Measurements from ENCODE around the gene EGFR. TPM values are rescaled to one million over a fixed set of nuclear protein-coding genes. Genes with fewer than 3 reads are reported as not detected.

EGFR gene
- total RNA-seq, 2 donors from 2014 or later = 54.8 to 56.7 TPM

- no peaks in the 10 kb centered on the region for H3K9me3 ChIP-seq
- peaks cover 14 to 18% of the 10 kb centered on the region in 2 donors for H3K4me1 ChIP-seq (ENCODE audit: control insufficient read depth in 1 of 2, low read depth in 2 of 2)
- DNase-seq (ENCODE audit: low spot score) (no peak), ATAC-seq (ENCODE audit: insufficient number of reproducible peaks, low FRiP score, low read depth) (no peak)
- H3K27ac ChIP-seq = peak overlapping the region in 1 of 2 donors; percentile 2
- TF ChIP-seq, protein P1, sequence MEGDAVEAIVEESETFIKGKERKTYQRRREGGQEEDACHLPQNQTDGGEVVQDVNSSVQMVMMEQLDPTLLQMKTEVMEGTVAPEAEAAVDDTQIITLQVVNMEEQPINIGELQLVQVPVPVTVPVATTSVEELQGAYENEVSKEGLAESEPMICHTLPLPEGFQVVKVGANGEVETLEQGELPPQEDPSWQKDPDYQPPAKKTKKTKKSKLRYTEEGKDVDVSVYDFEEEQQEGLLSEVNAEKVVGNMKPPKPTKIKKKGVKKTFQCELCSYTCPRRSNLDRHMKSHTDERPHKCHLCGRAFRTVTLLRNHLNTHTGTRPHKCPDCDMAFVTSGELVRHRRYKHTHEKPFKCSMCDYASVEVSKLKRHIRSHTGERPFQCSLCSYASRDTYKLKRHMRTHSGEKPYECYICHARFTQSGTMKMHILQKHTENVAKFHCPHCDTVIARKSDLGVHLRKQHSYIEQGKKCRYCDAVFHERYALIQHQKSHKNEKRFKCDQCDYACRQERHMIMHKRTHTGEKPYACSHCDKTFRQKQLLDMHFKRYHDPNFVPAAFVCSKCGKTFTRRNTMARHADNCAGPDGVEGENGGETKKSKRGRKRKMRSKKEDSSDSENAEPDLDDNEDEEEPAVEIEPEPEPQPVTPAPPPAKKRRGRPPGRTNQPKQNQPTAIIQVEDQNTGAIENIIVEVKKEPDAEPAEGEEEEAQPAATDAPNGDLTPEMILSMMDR (IDR thresholded peaks at IDR 0.05) = no peak
- H3K4me3 ChIP-seq = no peak overlapping the region
- no peaks in the 10 kb centered on the region for H3K36me3 ChIP-seq
- H3K27me3 ChIP-seq (replicated peaks; ENCODE audit: insufficient read depth) = no peaks in the 10 kb centered on the region
Measured at GRCh38 chr7:55081472-55082227, 62.8 kb downstream of the EGFR start.

DNA sequence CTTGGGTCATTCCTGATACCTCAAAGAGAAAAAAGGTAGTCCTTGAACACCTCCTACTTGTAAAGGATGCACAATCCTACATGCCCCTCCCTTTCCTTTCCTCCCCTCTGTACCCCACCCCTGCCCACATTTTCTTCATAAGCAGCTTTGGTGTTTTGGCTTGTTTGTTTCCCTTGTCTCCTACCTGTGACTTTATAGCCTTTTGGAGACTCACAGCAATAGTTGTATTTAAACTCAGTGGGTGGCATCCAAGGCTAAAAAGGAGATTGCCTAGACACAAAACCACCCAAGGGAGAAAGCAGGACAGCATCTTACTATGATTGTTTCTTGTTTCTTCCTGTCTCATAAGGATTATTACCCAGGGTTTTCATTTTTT lies 63.4 kb downstream of the EGFR start:
- Histone ChIP-seq H3K36me3 (no peaks in the 10 kb centered on the region), H3K27ac (peak overlapping the region in 1 of 2 donors; percentile 2), H3K9me3 (no peaks in the 10 kb centered on the region), H3K4me3 (no peak overlapping the region), H3K27me3 (replicated peaks; ENCODE audit: insufficient read depth) (no peaks in the 10 kb centered on the region), H3K4me1 (ENCODE audit: control insufficient read depth in 1 of 2, low read depth in 2 of 2) (peaks cover 15 to 19% of the 10 kb centered on the region in 2 donors)
- no peak for DNase-seq (ENCODE audit: low spot score)
- no peak for ATAC-seq (ENCODE audit: insufficient number of reproducible peaks, low FRiP score, low read depth)
- TF ChIP-seq, protein P1 (IDR thresholded peaks at IDR 0.05) = no peak

- TF ChIP-seq, protein P1 (IDR thresholded peaks at IDR 0.05) = no peak
- ATAC-seq (ENCODE audit: insufficient number of reproducible peaks, low FRiP score, low read depth) (no peak), DNase-seq (ENCODE audit: low spot score) (no peak)
- Histone ChIP-seq H3K4me3 (no peak overlapping the region), H3K27me3 (replicated peaks; ENCODE audit: insufficient read depth) (no peaks in the 10 kb centered on the region), H3K27ac (no peak overlapping the region), H3K9me3 (no peaks in the 10 kb centered on the region), H3K36me3 (no peaks in the 10 kb centered on the region), H3K4me1 (ENCODE audit: control insufficient read depth in 1 of 2, low read depth in 2 of 2) (peaks cover 21 to 24% of the 10 kb centered on the region in 2 donors)
Measured at GRCh38 chr7:55083206-55083605, 64.4 kb downstream of the EGFR start.

DNA sequence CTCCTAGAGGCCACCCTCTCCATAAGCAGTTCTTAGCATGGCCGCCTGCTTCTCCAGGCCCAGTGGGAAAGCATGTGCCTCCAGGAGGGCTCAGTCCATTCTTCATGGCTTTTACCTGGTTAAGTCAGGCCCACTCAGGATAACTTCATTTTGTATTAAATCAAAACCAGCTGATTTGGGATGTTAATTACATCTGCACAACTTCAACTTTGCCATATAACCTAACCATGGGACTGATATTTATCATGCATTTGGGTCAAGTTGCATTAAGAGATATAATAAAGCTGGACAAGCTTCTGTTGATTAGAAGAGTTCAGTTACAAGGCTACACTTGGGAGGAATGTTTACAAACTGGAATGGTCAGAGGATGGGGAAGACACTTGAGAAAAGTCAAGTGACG lies 65.5 kb downstream of the EGFR start:
- H3K9me3 ChIP-seq = no peaks in the 10 kb centered on the region
- peaks cover 21 to 24% of the 10 kb centered on the region in 2 donors for H3K4me1 ChIP-seq (ENCODE audit: control insufficient read depth in 1 of 2, low read depth in 2 of 2)
- ATAC-seq (ENCODE audit: insufficient number of reproducible peaks, low FRiP score, low read depth) (no peak), DNase-seq (ENCODE audit: low spot score) (no peak)
- H3K36me3 ChIP-seq = no peaks in the 10 kb centered on the region
- no peak overlapping the region for H3K4me3 ChIP-seq
- TF ChIP-seq, protein P1 (IDR thresholded peaks at IDR 0.05) = no peak
- H3K27ac ChIP-seq = no peak overlapping the region
- no peaks in the 10 kb centered on the region for H3K27me3 ChIP-seq (replicated peaks; ENCODE audit: insufficient read depth)

GRCh38 chr7:55085511-55086412 lies 66.9 kb downstream of the EGFR start:
- Histone ChIP-seq H3K27me3 (replicated peaks; ENCODE audit: insufficient read depth) (no peaks in the 10 kb centered on the region), H3K27ac (peak overlapping the region; percentile 63), H3K4me1 (ENCODE audit: control insufficient read depth in 1 of 2, low read depth in 2 of 2) (peaks cover 17 to 24% of the 10 kb centered on the region in 2 donors), H3K4me3 (peak overlapping the region; percentile 62), H3K36me3 (no peaks in the 10 kb centered on the region), H3K9me3 (no peaks in the 10 kb centered on the region)
- TF ChIP-seq, protein P1 (IDR thresholded peaks at IDR 0.05) = no peak
- ATAC-seq (ENCODE audit: insufficient number of reproducible peaks, low FRiP score, low read depth) (no peak), DNase-seq (ENCODE audit: low spot score) (no peak)

All from thoracic aorta (tissue), 2 donors.